Neural cell (in vitro differentiated cells): Measurements from ENCODE around the gene IFIT3.

Source experiments
- POLR2AphosphoS5 ChIP-seq: IDR thresholded peaks from 2 replicates; pipeline ENCODE4 v1.6.1; 2012
- RAD21 ChIP-seq: fragments of 450-650 bp; conservative IDR thresholded peaks from 2 replicates; pipeline ENCODE4 v1.6.1; 2014; ENCODE audit warnings: antibody characterized with exemption, mild to moderate bottlenecking, moderate library complexity
- TAF1 ChIP-seq: IDR thresholded peaks from 2 replicates; pipeline ENCODE4 v1.6.1; 2012; ENCODE audit warnings: low read depth

DNA sequence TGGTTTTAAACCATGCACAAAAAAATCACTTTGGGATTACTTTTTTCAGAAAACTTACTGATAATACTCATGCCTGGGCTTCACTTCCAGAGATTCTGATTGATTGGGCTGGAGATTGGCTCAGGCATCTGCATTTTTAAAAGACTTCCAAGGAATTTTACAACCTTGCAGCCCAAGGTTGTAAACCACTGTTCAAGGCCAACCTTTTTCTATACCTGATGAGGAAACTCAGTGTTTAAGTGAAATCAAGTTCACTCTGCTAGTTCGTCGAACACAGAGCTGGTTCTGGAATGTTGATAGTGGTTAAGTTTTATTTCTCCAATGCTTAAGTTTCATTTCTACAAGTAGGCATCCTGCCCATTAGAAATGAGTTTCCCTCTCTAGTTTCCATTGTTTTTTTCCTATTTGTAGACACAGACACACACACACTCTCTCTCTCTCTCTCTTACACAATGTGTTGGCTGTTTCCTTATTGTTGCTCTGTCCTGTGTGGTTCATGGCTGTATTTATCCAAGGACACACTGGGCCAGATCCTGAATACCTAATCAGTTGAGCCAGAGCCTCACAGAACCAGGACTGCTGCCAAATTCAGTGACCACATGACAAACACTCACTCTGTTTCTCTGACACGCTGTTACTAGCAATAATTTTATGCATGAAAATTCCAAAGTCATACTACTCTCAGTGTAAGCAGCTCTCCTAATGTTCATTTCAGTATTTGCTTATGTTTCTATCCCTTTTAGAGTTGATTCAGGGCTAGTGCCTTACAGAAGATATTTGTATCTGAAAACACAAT is 46.3 kb downstream of the IFIT3 start:
- TF ChIP-seq RAD21 (no peak), POLR2AphosphoS5 (no peak), TAF1 (no peak)
